DND-41 (cell line): Measurements from ENCODE around the gene PTGER1.
A peak's percentile ranks its signal among the peaks of the same experiment; 100 is the strongest.

Source experiments
- ATAC-seq: fragments of 200-7000 bp; cut with Tn5 transposase; 3 replicates; pipeline ENCODE4 v1.9.1; 2021; ENCODE audit warnings: low read depth; ENCODE audit not compliant: insufficient read depth
- DNase-seq: peaks from one replicate; pipeline ENCODE4 v3.0.0-alpha.2; 2020
- H2AFZ ChIP-seq: 2 replicates; pipeline ENCODE4 v1.6.0; 2012; ENCODE audit warnings: low read depth, low read length
- H3K27ac ChIP-seq: 2 replicates; pipeline ENCODE4 v1.5.1; 2012; ENCODE audit warnings: low read length, inconsistent platforms
- H3K27me3 ChIP-seq: fragments of 200-600 bp; sonication (generic); 2 replicates; pipeline ENCODE4 v1.6.0; 2012; ENCODE audit warnings: low read length, mild to moderate bottlenecking, inconsistent platforms; ENCODE audit not compliant: insufficient read depth, poor library complexity
- H3K36me3 ChIP-seq: 2 replicates; pipeline ENCODE4 v1.5.1; 2012; ENCODE audit warnings: low read length, inconsistent platforms; ENCODE audit not compliant: insufficient read depth
- H3K4me1 ChIP-seq: 2 replicates; pipeline ENCODE4 v1.5.1; 2012; ENCODE audit warnings: mild to moderate bottlenecking, low read length; ENCODE audit not compliant: insufficient read depth
- H3K4me2 ChIP-seq: 2 replicates; pipeline ENCODE4 v1.6.0; 2012; ENCODE audit warnings: mild to moderate bottlenecking, moderate library complexity, low read length, inconsistent platforms; ENCODE audit not compliant: insufficient read depth
- H3K4me3 ChIP-seq, 2 experiments: fragments of 200-600 bp in 1 of 2; shearing (Covaris generic) in 1 of 2; 2 replicates each; pipeline ENCODE4 v1.5.1; 2012 to 2016; ENCODE audit warnings: inconsistent platforms in 2 of 2, low read length in 2 of 2, mild to moderate bottlenecking in 2 of 2, low read depth in 1 of 2, moderate library complexity in 1 of 2
- H3K79me2 ChIP-seq: 2 replicates; pipeline ENCODE4 v1.6.0; 2012; ENCODE audit warnings: low read length, inconsistent platforms; ENCODE audit not compliant: insufficient read depth
- H3K9ac ChIP-seq: 2 replicates; pipeline ENCODE4 v1.6.0; 2012; ENCODE audit warnings: low read depth, mild to moderate bottlenecking, inconsistent platforms, low read length, moderate library complexity
- H3K9me3 ChIP-seq: 2 replicates; pipeline ENCODE4 v1.5.1; 2012; ENCODE audit warnings: low read length, moderate library complexity, mild to moderate bottlenecking, inconsistent platforms; ENCODE audit not compliant: insufficient read depth, severe bottlenecking
- H4K20me1 ChIP-seq: 2 replicates; pipeline ENCODE4 v1.6.0; 2012; ENCODE audit warnings: low read length; ENCODE audit not compliant: insufficient read depth
- CTCF ChIP-seq: IDR thresholded peaks from 2 replicates; pipeline ENCODE4 v1.5.1; 2012; ENCODE audit warnings: borderline replicate concordance, low read length, moderate library complexity, mild to moderate bottlenecking; ENCODE audit not compliant: poor library complexity, severe bottlenecking; ENCODE audit errors: extremely low read depth
- EZH2 ChIP-seq: IDR thresholded peaks from 3 replicates; pipeline ENCODE4 v1.6.1; 2012; ENCODE audit warnings: borderline replicate concordance, low read depth, mild to moderate bottlenecking, moderate library complexity, low read length, inconsistent platforms; ENCODE audit not compliant: severe bottlenecking

Gene PTGER1

DNA sequence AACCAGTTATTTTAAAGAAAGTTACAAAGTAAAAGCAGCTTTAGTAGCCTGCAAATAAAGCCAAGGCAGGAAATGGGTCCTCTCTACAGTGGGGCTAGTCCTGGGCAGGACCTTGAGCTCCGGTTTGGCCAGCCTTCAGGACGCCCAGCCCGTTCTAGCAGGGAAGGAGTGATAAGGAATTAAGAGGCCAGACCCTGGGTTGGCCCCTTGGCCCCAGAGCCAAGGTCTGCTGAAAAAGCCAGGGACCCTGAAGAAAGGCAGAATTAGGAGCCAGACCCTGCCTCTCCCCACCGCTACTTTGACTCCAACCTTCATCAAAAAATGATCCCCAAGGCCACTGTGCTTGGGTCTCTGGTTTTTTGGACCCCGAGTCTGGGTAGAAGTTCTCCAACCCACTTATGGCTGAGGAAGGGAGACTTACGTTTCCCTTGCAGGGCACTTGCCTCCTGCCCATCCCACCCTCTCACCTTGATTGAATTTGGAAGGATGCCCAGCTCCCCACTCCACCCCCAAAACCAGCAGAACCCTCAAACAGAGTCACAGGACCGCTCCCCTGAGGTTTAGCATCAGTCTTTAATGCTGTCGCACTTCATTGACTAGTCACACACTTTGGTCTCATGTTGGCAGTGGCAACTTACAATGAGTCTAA, 39.2 kb upstream of the PTGER1 start:
- Histone ChIP-seq H3K27ac (no peak overlapping the region), H3K4me3 (no peak overlapping the region; a peak in 1 of 4 replicates), H3K79me2 (peaks cover 37% of the 10 kb centered on the region), H3K4me1 (peaks cover 43% of the 10 kb centered on the region), H3K9me3 (no peaks in the 10 kb centered on the region), H4K20me1 (peaks cover 40% of the 10 kb centered on the region), H2AFZ (no peak overlapping the region), H3K36me3 (peaks cover 35% of the 10 kb centered on the region), H3K27me3 (no peaks in the 10 kb centered on the region), H3K9ac (no peak overlapping the region), H3K4me2 (peak overlapping the region; percentile 98; the same call in 1 of the 2 replicates)
- ATAC-seq = no peak
- TF ChIP-seq CTCF (no peak), EZH2 (no peak)
- DNase-seq = no peak

GRCh38 chr19:14512406-14512961, 37.3 kb upstream of the PTGER1 start:
- no peak for TF ChIP-seq EZH2
- TF ChIP-seq CTCF = no peak
- Histone ChIP-seq H2AFZ (no peak overlapping the region), H3K36me3 (peaks cover 34% of the 10 kb centered on the region), H3K79me2 (peaks cover 30% of the 10 kb centered on the region), H4K20me1 (peaks cover 35% of the 10 kb centered on the region), H3K4me1 (peaks cover 37% of the 10 kb centered on the region), H3K27ac (no peak overlapping the region), H3K4me3 (no peak overlapping the region), H3K27me3 (no peaks in the 10 kb centered on the region), H3K9me3 (no peaks in the 10 kb centered on the region), H3K9ac (no peak overlapping the region), H3K4me2 (no peak overlapping the region)
- DNase-seq (no peak), ATAC-seq (no peak)

DNA sequence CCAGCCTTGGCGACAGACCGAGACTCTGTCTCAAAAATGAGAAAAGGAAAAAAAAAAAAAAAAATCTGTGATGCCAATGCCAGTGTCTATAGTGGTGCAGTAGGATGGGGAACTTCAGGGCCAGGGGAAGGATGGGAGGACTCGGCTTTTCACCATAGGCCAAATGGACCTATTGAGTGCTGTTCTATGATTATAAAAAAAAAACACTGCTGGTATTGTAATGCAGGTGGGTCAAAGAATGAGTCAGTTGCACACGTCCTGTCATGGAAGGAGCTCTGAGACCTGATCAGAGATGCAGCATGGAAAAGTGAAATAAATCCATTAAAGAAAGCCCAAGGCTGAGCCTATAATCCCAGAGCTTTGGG, 36.1 kb upstream of the PTGER1 start:
- Histone ChIP-seq H3K4me2 (no peak overlapping the region), H3K4me1 (peaks cover 37% of the 10 kb centered on the region), H3K27me3 (no peaks in the 10 kb centered on the region), H3K9me3 (no peaks in the 10 kb centered on the region), H4K20me1 (peaks cover 23% of the 10 kb centered on the region), H2AFZ (no peak overlapping the region), H3K36me3 (peaks cover 21% of the 10 kb centered on the region), H3K27ac (no peak overlapping the region), H3K9ac (no peak overlapping the region), H3K4me3 (no peak overlapping the region), H3K79me2 (peaks cover 17% of the 10 kb centered on the region)
- DNase-seq (no peak), ATAC-seq (no peak)
- no peak for TF ChIP-seq EZH2
- no peak for TF ChIP-seq CTCF
